Astrocyte of the cerebellum (primary cell): ENCODE measurements around the gene PHF23.

Experiments used
- DNase-seq: peaks from one replicate; pipeline ENCODE4 v3.0.0-alpha.2; 2011; ENCODE audit warnings: low read depth
- H3K4me3 ChIP-seq: 2 replicates; pipeline ENCODE4 v1.5.1; 2011; ENCODE audit warnings: mild to moderate bottlenecking, low read depth, low read length, moderate library complexity
- CTCF ChIP-seq: IDR thresholded peaks from 2 replicates; pipeline ENCODE4 v1.5.1; 2012; ENCODE audit warnings: low read length, low read depth, moderate library complexity, mild to moderate bottlenecking; ENCODE audit errors: missing control alignments
- in situ Hi-C: cut with HindIII; loops from 2 replicates; pipeline ENCODE4 v1.10.0; 2017; ENCODE audit warnings: low sequenced_read_pairs

PHF23 gene

DNA sequence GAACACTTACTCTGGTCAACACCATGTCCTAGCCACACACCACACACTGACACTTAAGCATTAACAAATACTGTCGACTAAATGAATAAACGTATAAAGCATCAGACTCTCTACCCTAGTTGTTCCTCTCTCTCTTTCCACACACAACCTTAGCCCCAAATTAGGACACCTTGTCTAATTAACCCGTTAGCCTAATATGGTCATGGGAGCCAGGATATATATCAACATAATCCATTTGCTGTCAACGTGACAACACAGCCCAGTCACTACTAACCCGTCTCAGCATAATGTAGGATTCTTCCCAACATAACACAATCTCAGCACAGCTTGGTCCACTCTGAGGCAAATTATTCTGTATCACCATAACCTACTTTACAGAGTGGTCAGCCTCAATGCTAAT, 7.1 kb downstream of the PHF23 start:
- DNase-seq = no peak
- in situ Hi-C loops = no loop called here
- H3K4me3 ChIP-seq = peak overlapping the region; percentile 87
- TF ChIP-seq CTCF = no peak

DNA sequence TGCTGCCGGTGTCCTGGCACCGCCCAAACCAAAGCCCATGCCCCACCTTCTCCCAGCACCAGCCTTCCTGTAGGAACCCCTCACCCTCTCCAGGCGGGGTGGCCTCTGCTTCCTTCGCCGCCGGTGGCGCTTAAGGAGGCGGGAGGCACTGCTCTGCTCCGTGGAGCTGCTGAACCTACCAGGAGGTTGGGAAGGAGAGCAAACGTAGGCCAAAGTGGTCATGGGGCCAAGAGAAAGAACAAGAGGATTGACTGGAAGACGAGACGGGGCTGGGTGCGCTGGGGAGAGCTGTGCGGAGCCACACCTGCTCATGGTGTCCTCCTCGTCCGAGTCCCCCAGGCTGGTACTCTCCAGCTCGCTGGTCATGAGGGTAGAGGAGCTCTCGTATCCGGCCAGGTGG, 9.8 kb downstream of the PHF23 start:
- DNase-seq = no peak
- in situ Hi-C loops = no loop called here
- TF ChIP-seq CTCF = no peak
- no peak overlapping the region for H3K4me3 ChIP-seq

DNA sequence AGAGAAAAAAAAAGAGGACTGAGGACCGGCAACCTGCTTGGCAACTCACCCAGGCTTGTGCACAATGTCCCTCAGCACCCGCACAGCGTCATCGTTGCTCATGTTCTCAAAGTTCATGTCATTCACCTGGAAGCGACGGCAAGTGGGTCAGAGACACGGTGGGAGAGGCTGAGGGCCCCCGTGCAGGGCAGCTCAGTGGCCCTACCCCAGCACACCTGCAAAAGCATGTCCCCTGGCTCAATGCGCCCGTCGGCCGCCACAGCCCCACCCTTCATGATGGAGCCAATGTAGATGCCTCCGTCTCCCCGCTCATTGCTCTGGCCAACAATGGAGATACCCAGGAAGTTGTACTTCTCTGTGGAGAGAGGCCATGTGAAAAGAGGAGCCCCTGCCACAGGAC, 10.3 kb downstream of the PHF23 start:
- in situ Hi-C loops = no loop called here
- DNase-seq = no peak
- no peak overlapping the region for H3K4me3 ChIP-seq
- TF ChIP-seq CTCF = no peak

DNA sequence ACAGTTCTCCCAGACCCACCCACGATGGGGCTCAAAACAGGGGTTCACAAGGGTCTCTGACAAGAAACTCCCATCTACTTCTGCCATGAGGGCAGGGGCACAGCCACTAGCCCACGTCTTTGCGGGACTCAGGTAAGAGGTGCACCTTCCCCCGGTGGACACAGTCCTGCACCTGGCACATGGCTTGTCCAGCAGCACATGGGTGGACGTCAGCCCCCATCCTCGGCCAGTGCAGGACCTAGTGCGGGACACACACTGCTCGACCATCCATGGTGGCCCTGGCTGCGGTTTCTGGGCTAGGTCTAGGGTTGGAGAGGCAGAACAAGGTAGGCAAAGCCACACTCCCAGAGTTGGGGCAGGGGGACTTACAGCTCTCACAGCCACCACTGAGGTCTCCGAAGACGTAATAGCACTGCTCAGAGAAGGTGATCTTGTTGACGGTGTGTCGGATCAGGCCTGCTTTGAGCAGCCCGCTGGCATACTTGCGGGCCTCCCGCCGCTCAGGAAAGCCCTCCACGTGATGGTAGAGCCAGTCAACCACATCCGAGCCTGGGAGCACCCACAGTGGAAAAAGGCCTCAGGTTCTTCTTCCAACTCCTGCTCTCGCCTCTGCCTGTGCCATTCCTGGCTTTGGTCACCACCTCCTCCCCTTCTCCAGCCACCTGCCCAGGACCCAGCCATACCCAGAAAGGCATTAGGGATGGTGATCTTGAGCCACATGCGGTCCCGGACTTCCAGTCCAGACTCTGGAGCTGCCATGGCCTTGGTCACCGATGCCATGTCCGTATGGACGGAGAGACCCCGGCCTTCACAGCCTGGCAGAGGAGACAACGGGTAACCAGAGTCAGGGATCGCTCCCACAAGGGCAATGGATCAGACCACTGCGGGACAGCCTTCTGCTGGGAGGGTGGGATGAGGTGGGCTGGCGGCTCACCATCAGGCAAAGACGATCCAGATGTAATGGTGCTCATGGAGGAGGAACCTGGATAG, 12.2 kb downstream of the PHF23 start:
- in situ Hi-C loops = no loop called here
- TF ChIP-seq CTCF = no peak
- no peak overlapping the region for H3K4me3 ChIP-seq
- DNase-seq = no peak

DNA sequence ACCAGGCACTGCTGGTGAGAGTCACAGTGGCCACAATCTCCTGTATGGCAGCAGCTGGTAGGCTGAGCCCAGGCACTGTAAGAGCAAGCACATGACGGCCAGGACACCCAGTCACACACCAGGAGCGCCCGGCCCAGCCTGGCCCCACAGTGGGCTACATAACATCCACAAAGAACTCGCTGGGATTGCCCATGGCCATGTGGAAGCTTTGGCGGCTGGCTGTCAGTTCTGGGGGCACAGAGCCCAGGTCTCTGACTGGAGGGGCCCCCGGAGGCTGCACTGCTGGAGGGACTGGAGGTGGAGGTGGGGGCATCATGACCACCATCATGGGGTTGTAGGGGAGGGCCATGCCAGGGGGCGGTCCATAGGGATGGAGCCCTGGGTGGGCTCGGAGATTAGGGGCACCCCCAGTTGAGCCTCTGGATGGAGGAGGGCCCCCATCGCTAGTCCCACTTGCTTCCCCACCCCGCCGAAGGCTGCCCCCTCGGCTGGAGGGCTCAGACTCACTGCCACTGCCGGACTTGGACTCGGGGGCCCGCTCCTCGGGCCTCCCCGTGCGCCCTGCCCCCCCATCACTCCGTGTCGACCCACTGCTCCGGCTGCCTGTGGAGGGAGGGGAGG, 13.4 kb downstream of the PHF23 start:
- no peak for TF ChIP-seq CTCF
- no peak for DNase-seq
- in situ Hi-C loops = no loop called here
- no peak overlapping the region for H3K4me3 ChIP-seq

DNA sequence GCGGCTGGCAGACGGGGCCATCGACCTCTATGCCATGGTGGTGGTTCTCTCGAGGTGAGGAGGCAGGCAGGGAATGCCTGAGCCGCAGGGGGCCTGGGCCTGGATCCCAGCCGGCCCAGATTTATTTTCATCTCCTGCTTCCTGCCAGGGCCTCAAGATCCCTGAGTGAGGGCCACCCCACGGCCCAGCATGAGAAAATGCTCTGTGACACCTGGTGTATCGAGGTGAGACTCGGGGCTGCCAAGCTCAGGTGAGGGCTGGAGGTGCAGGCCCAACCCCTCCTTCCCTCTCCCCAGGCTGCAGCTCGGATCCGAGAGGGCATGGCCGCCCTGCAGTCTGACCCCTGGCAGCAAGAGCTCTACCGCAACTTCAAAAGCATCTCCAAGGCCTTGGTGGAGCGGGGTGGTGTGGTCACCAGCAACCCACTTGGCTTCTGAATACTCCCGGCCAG, 14.6 kb downstream of the PHF23 start:
- no peak for DNase-seq
- no peak overlapping the region for H3K4me3 ChIP-seq
- in situ Hi-C loops = no loop called here
- no peak for TF ChIP-seq CTCF
